Measurements from ENCODE around the gene LAMTOR1. TPM values are rescaled to one million over a fixed set of nuclear protein-coding genes. Genes with fewer than 3 reads are reported as not detected.
A peak's percentile ranks its signal among the peaks of the same experiment; 100 is the strongest.

LAMTOR1 gene
- total and polyA plus RNA-seq, 2 of the 8 experiments (the other 6 are each of a cell fraction or from before 2014, with no cell fraction given), result 82.1 to 160 TPM

GRCh38 chr11:72080326-72081183, 22.5 kb downstream of the LAMTOR1 start, which contains the start of the genes LRRC51 and NUMA1 (continued):
- TF ChIP-seq CHD7 (IDR thresholded peaks at IDR 0.05; ENCODE audit: insufficient replicate concordance, low read length), result no peak
- peak in 1 of 2 experiments; percentile 91; a peak in 2 of 4 replicates for TF ChIP-seq SIN3A (conservative IDR thresholded peaks at IDR 0.05 in 1 of 2, IDR thresholded peaks at IDR 0.05 in 1 of 2; ENCODE audit: low read depth in 1 of 2, low read length in 2 of 2)
- TF ChIP-seq PHF8 (conservative IDR thresholded peaks at IDR 0.05; ENCODE audit: low read depth, low read length), result peak; percentile 87
- TF ChIP-seq SAP30 (IDR thresholded peaks at IDR 0.05; ENCODE audit: insufficient read depth, insufficient replicate concordance, low read length), result peak; percentile 36
- peak; percentile 91 for TF ChIP-seq TAF7 (optimal IDR thresholded peaks at IDR 0.05; ENCODE audit: borderline replicate concordance, low read depth, low read length)
- peak; percentile 86 for TF ChIP-seq TAF1 (IDR thresholded peaks at IDR 0.05; ENCODE audit: low read depth, low read length)
- peak; percentile 95 for TF ChIP-seq RFX5 (IDR thresholded peaks at IDR 0.05; ENCODE audit: borderline replicate concordance, low read depth, low read length)
- TF ChIP-seq POLR2A (IDR thresholded peaks at IDR 0.05; ENCODE audit: control extremely low read depth in 1 of 2, low read depth in 2 of 2, low read length in 2 of 2), result peak in 1 of 2 experiments; percentile 74; a peak in 1 of 3 replicates
- no peak for TF ChIP-seq TEAD4 (IDR thresholded peaks at IDR 0.05; ENCODE audit: low read depth, low read length)
